DND-41 (cell line): ENCODE data around the gene FBXW5.

Source experiments
- EZH2 ChIP-seq: IDR thresholded peaks from 3 replicates; pipeline ENCODE4 v1.6.1; 2012; ENCODE audit warnings: borderline replicate concordance, low read depth, mild to moderate bottlenecking, moderate library complexity, low read length, inconsistent platforms; ENCODE audit not compliant: severe bottlenecking
- TF ChIP-seq, protein P1 (sequence below): IDR thresholded peaks from 2 replicates; pipeline ENCODE4 v1.5.1; 2012; ENCODE audit warnings: borderline replicate concordance, low read length, moderate library complexity, mild to moderate bottlenecking; ENCODE audit not compliant: poor library complexity, severe bottlenecking; ENCODE audit errors: extremely low read depth

DNA sequence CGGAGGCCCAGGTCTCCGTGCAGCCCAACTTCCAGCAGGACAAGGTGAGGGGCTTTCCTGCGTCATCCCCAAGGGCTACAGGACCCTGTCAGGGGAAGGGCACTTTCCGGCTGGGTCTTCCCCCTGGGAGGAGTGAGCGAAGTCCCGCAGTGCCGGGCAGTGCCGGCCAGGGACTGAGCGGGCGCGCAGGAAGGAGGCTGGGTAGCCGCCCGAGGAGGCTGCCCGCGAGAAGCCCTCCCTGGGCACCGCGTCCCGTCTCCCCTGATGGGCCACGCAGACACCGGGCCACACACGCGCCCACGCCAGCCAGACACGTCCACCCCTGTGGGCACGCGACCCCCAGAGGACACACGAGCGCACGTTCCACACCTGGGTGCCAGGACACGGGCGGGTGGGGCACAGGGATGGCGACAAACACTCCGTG, 33.1 kb upstream of the FBXW5 start:
- TF ChIP-seq, protein P1, sequence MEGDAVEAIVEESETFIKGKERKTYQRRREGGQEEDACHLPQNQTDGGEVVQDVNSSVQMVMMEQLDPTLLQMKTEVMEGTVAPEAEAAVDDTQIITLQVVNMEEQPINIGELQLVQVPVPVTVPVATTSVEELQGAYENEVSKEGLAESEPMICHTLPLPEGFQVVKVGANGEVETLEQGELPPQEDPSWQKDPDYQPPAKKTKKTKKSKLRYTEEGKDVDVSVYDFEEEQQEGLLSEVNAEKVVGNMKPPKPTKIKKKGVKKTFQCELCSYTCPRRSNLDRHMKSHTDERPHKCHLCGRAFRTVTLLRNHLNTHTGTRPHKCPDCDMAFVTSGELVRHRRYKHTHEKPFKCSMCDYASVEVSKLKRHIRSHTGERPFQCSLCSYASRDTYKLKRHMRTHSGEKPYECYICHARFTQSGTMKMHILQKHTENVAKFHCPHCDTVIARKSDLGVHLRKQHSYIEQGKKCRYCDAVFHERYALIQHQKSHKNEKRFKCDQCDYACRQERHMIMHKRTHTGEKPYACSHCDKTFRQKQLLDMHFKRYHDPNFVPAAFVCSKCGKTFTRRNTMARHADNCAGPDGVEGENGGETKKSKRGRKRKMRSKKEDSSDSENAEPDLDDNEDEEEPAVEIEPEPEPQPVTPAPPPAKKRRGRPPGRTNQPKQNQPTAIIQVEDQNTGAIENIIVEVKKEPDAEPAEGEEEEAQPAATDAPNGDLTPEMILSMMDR: no peak
- no peak for TF ChIP-seq EZH2
